ENCODE results near the gene XYLT1.
A peak's percentile ranks its signal among the peaks of the same experiment; 100 is the strongest.

Gene XYLT1

GRCh38 chr16:17056666-17057065, 414.1 kb downstream of the XYLT1 start:
- Histone ChIP-seq H3K4me1 (ENCODE audit: low read length) (peaks cover 6% of the 10 kb centered on the region; the same call in 1 of the 2 replicates), H3K9me3 (ENCODE audit: insufficient read depth, low read length) (no peaks in the 10 kb centered on the region), H4K20me1 (ENCODE audit: insufficient read depth, low read length) (no peaks in the 10 kb centered on the region), H3K9ac (ENCODE audit: low read length) (no peak overlapping the region), H3K27me3 (ENCODE audit: low read depth, low read length) (no peaks in the 10 kb centered on the region), H3K36me3 (replicated peaks; ENCODE audit: low read depth, low read length) (no peaks in the 10 kb centered on the region), H3K79me2 (ENCODE audit: low read length) (no peaks in the 10 kb centered on the region), H2AFZ (ENCODE audit: low read depth, low read length) (no peak overlapping the region), H3K27ac (ENCODE audit: low read length) (no peak overlapping the region), H3K4me3 (ENCODE audit: low read length) (no peak overlapping the region), H3K4me2 (ENCODE audit: low read length) (no peak overlapping the region)
- no peak for TF ChIP-seq CTCF (IDR thresholded peaks at IDR 0.05; ENCODE audit: low read depth, low read length)
- TF ChIP-seq EZH2phosphoT487 (IDR thresholded peaks at IDR 0.05; ENCODE audit: low read depth), result no peak

GRCh38 chr16:17053536-17054160, 417.1 kb downstream of the XYLT1 start:
- H3K4me2 ChIP-seq (ENCODE audit: low read length), result no peak overlapping the region
- H3K79me2 ChIP-seq (ENCODE audit: low read length), result no peaks in the 10 kb centered on the region
- H3K4me3 ChIP-seq (ENCODE audit: low read length), result no peak overlapping the region
- H3K9ac ChIP-seq (ENCODE audit: low read length), result no peak overlapping the region
- H3K36me3 ChIP-seq (replicated peaks; ENCODE audit: low read depth, low read length), result no peaks in the 10 kb centered on the region
- TF ChIP-seq CTCF (IDR thresholded peaks at IDR 0.05; ENCODE audit: low read depth, low read length) (peak; percentile 63), EZH2phosphoT487 (IDR thresholded peaks at IDR 0.05; ENCODE audit: low read depth) (no peak)
- H3K27me3 ChIP-seq (ENCODE audit: low read depth, low read length), result no peaks in the 10 kb centered on the region
- H3K4me1 ChIP-seq (ENCODE audit: low read length), result peaks cover 6% of the 10 kb centered on the region; the same call in 1 of the 2 replicates
- H2AFZ ChIP-seq (ENCODE audit: low read depth, low read length), result 0 out of 2 replicates have a peak overlapping the region, but pooled peaks have one; percentile 51
- H3K9me3 ChIP-seq (ENCODE audit: insufficient read depth, low read length), result no peaks in the 10 kb centered on the region
- no peaks in the 10 kb centered on the region for H4K20me1 ChIP-seq (ENCODE audit: insufficient read depth, low read length)
- H3K27ac ChIP-seq (ENCODE audit: low read length), result no peak overlapping the region

Measured in OCI-LY3 (cell line).